ENCODE data around the gene MAP4K3.

Gene MAP4K3

GRCh38 chr2:39234754-39235153, 202.3 kb downstream of the MAP4K3 start:
- DNase-seq = no peak

- no peak for DNase-seq
These were observed 204.9 kb downstream of the MAP4K3 start for GRCh38 chr2:39232141-39232540.

GRCh38 chr2:39228413-39229209, 208.5 kb downstream of the MAP4K3 start:
- DNase-seq = peak; percentile 20

GRCh38 chr2:39227628-39228412, 209.3 kb downstream of the MAP4K3 start:
- DNase-seq = peak; percentile 91

- DNase-seq = no peak
These were observed 211.5 kb downstream of the MAP4K3 start for GRCh38 chr2:39225567-39225966.

GRCh38 chr2:39223909-39224308, 213.2 kb downstream of the MAP4K3 start:
- no peak for DNase-seq

- DNase-seq = no peak
These were observed 215.6 kb downstream of the MAP4K3 start for GRCh38 chr2:39221459-39221858.

GRCh38 chr2:39220136-39220535, 216.9 kb downstream of the MAP4K3 start:
- DNase-seq = no peak

- DNase-seq = no peak
These were observed 218.7 kb downstream of the MAP4K3 start for GRCh38 chr2:39218391-39218790.

- DNase-seq = no peak
These were observed 219.9 kb downstream of the MAP4K3 start for GRCh38 chr2:39217192-39217550.

- peak; percentile 81 for DNase-seq
These were observed 220.5 kb downstream of the MAP4K3 start for GRCh38 chr2:39216346-39217191.

- peak; percentile 7 for DNase-seq
These were observed 221.5 kb downstream of the MAP4K3 start for GRCh38 chr2:39215545-39215944.

- no peak for DNase-seq
These were observed 224.1 kb downstream of the MAP4K3 start for GRCh38 chr2:39213015-39213414.

- no peak for DNase-seq
These were observed 226.2 kb downstream of the MAP4K3 start for GRCh38 chr2:39210846-39211245.

GRCh38 chr2:39203382-39203781, 233.7 kb downstream of the MAP4K3 start:
- no peak for DNase-seq

GRCh38 chr2:39202639-39203369, 234.3 kb downstream of the MAP4K3 start:
- DNase-seq = no peak
